Left cardiac atrium (tissue), 2 donors: ENCODE data around the gene KRTAP2-3. TPM values are rescaled to one million over a fixed set of nuclear protein-coding genes. Genes with fewer than 3 reads are reported as not detected.

Experiments used
- total RNA-seq, 2 donors: library from RNA; stranded (reverse); fragmentation: NEBNext Ultra II Directional; extraction: Animal tissue kit (Norgen Biotek cat#: 25700); gene quantifications; one replicate each; pipeline ENCODE4 v1.2.1, GENCODE V29; 2021
- donor health status: DM: no; HTN: yes; CAD: no; lungs with severe emphysema.
- donor health status: DM: yes; HTN: yes; CAD: no.

KRTAP2-3 gene
- total RNA-seq, 2 donors from 2014 or later: not detected

Other genes with a start within 250 kb of the KRTAP2-3 start
- 10 to 100 TPM; 57.0 to 68.8 TPM for gene KRT10, start 237.5 kb downstream of the KRTAP2-3 start, total RNA-seq
- not detected for gene KRT12, start 192.9 kb downstream of the KRTAP2-3 start, total RNA-seq
- not detected for gene KRT20, start 174.9 kb downstream of the KRTAP2-3 start, total RNA-seq
- gene KRT23, start 122.5 kb downstream of the KRTAP2-3 start, total RNA-seq: under 1 TPM in 1 of 2 donors, not detected in 1; 0.29 TPM
- not detected for gene KRT39, start 93.2 kb downstream of the KRTAP2-3 start, total RNA-seq
- not detected for gene KRT40, start 75.8 kb downstream of the KRTAP2-3 start, total RNA-seq
- not detected for gene KRTAP3-3, start 66.0 kb downstream of the KRTAP2-3 start, total RNA-seq
- not detected for gene KRTAP3-2, start 60.2 kb downstream of the KRTAP2-3 start, total RNA-seq
- gene KRTAP3-1, start 51.0 kb downstream of the KRTAP2-3 start, total RNA-seq: not detected
- not detected for gene KRTAP1-5, start 32.9 kb downstream of the KRTAP2-3 start, total RNA-seq
- gene KRTAP1-4, start 29.9 kb downstream of the KRTAP2-3 start, total RNA-seq: not detected
- not detected for gene KRTAP1-3, start 25.2 kb downstream of the KRTAP2-3 start, total RNA-seq
- gene KRTAP1-1, start 18.7 kb downstream of the KRTAP2-3 start, total RNA-seq: not detected
- gene KRTAP2-1, start 12.8 kb downstream of the KRTAP2-3 start, total RNA-seq: not detected
- gene KRTAP2-2, start 4.9 kb downstream of the KRTAP2-3 start, total RNA-seq: not detected
- gene KRTAP2-4, start 5.8 kb upstream of the KRTAP2-3 start, total RNA-seq: not detected
- not detected for gene KRTAP4-7, start 24.0 kb upstream of the KRTAP2-3 start, total RNA-seq
- not detected for gene KRTAP4-8, start 38.0 kb upstream of the KRTAP2-3 start, total RNA-seq
- gene KRTAP4-16, start 42.1 kb upstream of the KRTAP2-3 start, total RNA-seq: not detected
- not detected for gene KRTAP4-9, start 45.3 kb upstream of the KRTAP2-3 start, total RNA-seq
- gene KRTAP4-11, start 58.3 kb upstream of the KRTAP2-3 start, total RNA-seq: not detected
- not detected for gene KRTAP4-12, start 64.1 kb upstream of the KRTAP2-3 start, total RNA-seq
- not detected for gene KRTAP4-6, start 80.4 kb upstream of the KRTAP2-3 start, total RNA-seq
- not detected for gene KRTAP4-5, start 89.7 kb upstream of the KRTAP2-3 start, total RNA-seq
- gene KRTAP4-4, start 100.6 kb upstream of the KRTAP2-3 start, total RNA-seq: not detected
- not detected for gene KRTAP4-3, start 108.1 kb upstream of the KRTAP2-3 start, total RNA-seq
- not detected for gene KRTAP4-2, start 118.1 kb upstream of the KRTAP2-3 start, total RNA-seq
- not detected for gene KRTAP4-1, start 124.8 kb upstream of the KRTAP2-3 start, total RNA-seq
- gene KRTAP9-1, start 129.8 kb upstream of the KRTAP2-3 start, total RNA-seq: not detected
- gene KRTAP9-2, start 166.5 kb upstream of the KRTAP2-3 start, total RNA-seq: not detected
- not detected for gene KRTAP9-3, start 172.3 kb upstream of the KRTAP2-3 start, total RNA-seq
- not detected for gene KRTAP9-8, start 177.9 kb upstream of the KRTAP2-3 start, total RNA-seq
- not detected for gene KRTAP9-4, start 189.6 kb upstream of the KRTAP2-3 start, total RNA-seq
- gene KRTAP9-9, start 195.3 kb upstream of the KRTAP2-3 start, total RNA-seq: not detected
- not detected for gene KRTAP9-6, start 205.3 kb upstream of the KRTAP2-3 start, total RNA-seq
- gene KRTAP9-7, start 215.6 kb upstream of the KRTAP2-3 start, total RNA-seq: not detected
- not detected for gene KRTAP29-1, start 242.7 kb upstream of the KRTAP2-3 start, total RNA-seq
- not detected for gene KRTAP16-1, start 249.2 kb upstream of the KRTAP2-3 start, total RNA-seq